ENCODE measurements around the gene DRC7. TPM values are rescaled to one million over a fixed set of nuclear protein-coding genes. Genes with fewer than 3 reads are reported as not detected.

The DRC7 gene
- total RNA-seq, 1 experiment from 2014 or later, result not detected

DNA sequence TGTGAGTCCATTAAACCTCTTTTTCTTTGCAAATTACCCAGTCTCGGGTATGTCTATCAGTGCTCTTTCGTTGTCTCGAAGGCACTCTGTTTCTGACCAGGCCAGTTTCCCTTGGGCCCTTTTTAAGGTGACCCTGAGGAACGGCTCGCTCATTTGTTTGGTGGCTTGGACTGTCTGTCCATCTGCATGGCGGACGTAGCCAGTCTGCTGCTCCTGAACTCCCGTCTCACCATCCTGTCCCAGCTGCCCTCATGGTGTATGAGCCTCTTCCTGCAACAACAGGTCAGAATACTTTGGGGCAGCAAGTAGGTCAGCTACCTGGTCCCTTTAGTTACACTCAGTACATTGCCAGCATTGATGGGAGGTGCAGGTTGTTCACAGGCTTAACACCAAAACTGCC, 19.0 kb downstream of the DRC7 start:
- DNase-seq (ENCODE audit: low spot score), result no peak
- TF ChIP-seq, protein P1, sequence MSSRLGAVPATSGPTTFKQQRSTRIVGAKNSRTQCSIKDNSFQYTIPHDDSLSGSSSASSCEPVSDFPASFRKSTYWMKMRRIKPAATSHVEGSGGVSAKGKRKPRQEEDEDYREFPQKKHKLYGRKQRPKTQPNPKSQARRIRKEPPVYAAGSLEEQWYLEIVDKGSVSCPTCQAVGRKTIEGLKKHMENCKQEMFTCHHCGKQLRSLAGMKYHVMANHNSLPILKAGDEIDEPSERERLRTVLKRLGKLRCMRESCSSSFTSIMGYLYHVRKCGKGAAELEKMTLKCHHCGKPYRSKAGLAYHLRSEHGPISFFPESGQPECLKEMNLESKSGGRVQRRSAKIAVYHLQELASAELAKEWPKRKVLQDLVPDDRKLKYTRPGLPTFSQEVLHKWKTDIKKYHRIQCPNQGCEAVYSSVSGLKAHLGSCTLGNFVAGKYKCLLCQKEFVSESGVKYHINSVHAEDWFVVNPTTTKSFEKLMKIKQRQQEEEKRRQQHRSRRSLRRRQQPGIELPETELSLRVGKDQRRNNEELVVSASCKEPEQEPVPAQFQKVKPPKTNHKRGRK (CRISPR knock-in tag; IDR thresholded peaks at IDR 0.05; ENCODE audit: borderline replicate concordance), result no peak
- TF ChIP-seq TEAD1 (CRISPR knock-in tag; IDR thresholded peaks at IDR 0.05), result no peak
- no peak for TF ChIP-seq ESRRA (CRISPR knock-in tag; IDR thresholded peaks at IDR 0.05; ENCODE audit: borderline replicate concordance)
- TF ChIP-seq ZNF532 (CRISPR knock-in tag; IDR thresholded peaks at IDR 0.05; ENCODE audit: borderline replicate concordance), result no peak
- no peak for TF ChIP-seq NFYB (CRISPR knock-in tag; conservative IDR thresholded peaks at IDR 0.05; ENCODE audit: low read depth)
- TF ChIP-seq ZNF138 (CRISPR knock-in tag; conservative IDR thresholded peaks at IDR 0.05), result no peak
- no peak for TF ChIP-seq ZBTB21 (CRISPR knock-in tag; IDR thresholded peaks at IDR 0.05; ENCODE audit: borderline replicate concordance)
- no peak for TF ChIP-seq ETV6 (CRISPR knock-in tag; IDR thresholded peaks at IDR 0.05)
- no peaks in the 10 kb centered on the region for H3K36me3 Mint-ChIP-seq
- ATAC-seq, result no peak
- no peak overlapping the region for H3K27ac Mint-ChIP-seq
- ChIA-PET POLR2A (no interaction called here), CTCF (interaction anchor here (1.0 to 1.1 kb wide), 3 partner anchors 10 to 122 kb away, joined by 3 to 4 read pairs (median 3); no protein-coding TSS in a partner anchor)
- H3K9me3 Mint-ChIP-seq, result no peaks in the 10 kb centered on the region
- H3K4me3 Mint-ChIP-seq, result no peak overlapping the region
- no peaks in the 10 kb centered on the region for H3K4me1 Mint-ChIP-seq
- no peaks in the 10 kb centered on the region for H3K27me3 Mint-ChIP-seq (ENCODE audit: low read depth)

DNA sequence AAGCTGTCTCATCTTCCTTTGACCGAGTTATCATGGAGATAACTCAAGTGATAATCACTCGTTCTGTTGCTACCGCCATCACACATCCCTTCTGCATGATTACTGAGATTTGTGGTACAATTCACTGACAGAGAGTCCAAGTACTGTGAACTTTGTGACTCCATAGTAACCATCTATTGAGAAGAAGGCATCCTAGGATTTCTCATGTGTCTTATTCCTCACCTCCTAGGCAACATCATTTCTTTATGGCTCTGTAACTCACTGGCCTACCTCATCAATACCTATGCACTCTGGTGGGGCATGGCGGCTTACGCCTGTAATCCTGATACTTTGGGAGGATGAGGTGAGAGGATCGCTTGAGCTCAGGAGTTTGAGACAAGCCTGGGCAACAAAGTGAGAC, 19.4 kb downstream of the DRC7 start:
- Mint-ChIP-seq H3K9me3 (no peaks in the 10 kb centered on the region), H3K4me3 (no peak overlapping the region), H3K36me3 (no peaks in the 10 kb centered on the region), H3K4me1 (no peaks in the 10 kb centered on the region), H3K27ac (no peak overlapping the region), H3K27me3 (ENCODE audit: low read depth) (no peaks in the 10 kb centered on the region)
- no peak for TF ChIP-seq ZNF138 (CRISPR knock-in tag; conservative IDR thresholded peaks at IDR 0.05)
- TF ChIP-seq, protein P2, sequence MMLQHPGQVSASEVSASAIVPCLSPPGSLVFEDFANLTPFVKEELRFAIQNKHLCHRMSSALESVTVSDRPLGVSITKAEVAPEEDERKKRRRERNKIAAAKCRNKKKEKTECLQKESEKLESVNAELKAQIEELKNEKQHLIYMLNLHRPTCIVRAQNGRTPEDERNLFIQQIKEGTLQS (CRISPR knock-in tag; conservative IDR thresholded peaks at IDR 0.05), result no peak
- no peak for TF ChIP-seq ZNF121 (CRISPR knock-in tag; IDR thresholded peaks at IDR 0.05)
- TF ChIP-seq EMX1 (CRISPR knock-in tag; IDR thresholded peaks at IDR 0.05), result no peak
- TF ChIP-seq, protein P3, sequence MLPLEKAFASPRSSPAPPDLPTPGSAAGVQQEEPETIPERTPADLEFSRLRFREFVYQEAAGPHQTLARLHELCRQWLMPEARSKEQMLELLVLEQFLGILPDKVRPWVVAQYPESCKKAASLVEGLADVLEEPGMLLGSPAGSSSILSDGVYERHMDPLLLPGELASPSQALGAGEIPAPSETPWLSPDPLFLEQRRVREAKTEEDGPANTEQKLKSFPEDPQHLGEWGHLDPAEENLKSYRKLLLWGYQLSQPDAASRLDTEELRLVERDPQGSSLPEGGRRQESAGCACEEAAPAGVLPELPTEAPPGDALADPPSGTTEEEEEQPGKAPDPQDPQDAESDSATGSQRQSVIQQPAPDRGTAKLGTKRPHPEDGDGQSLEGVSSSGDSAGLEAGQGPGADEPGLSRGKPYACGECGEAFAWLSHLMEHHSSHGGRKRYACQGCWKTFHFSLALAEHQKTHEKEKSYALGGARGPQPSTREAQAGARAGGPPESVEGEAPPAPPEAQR (CRISPR knock-in tag; IDR thresholded peaks at IDR 0.05), result no peak
- ChIA-PET POLR2A (no interaction called here), CTCF (interaction anchor here (1.0 to 1.1 kb wide), 2 partner anchors 10 to 123 kb away, joined by 3 read pairs; no protein-coding TSS in a partner anchor)
- no peak for DNase-seq (ENCODE audit: low spot score)
- ATAC-seq, result no peak

DNA sequence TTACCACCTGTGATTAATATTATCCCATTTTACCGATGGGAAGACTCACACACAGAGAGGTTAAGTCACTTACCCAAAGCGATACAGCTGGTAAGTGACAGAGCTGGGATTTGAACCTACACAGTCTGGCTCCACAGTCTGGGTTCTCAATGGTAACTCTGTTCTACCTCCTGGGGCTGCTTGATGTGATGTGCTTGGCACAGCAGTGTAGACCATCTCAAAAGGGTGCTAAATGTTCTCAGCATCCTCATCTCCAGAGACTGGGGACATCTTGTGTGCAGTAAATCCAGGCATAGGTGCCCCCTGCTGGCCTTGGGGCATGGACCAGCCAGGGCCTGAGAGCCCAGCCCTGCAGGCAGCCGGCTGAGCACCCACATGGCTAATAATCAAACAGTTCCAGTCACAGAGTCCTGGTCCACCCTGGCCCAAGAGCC, 25.6 kb downstream of the DRC7 start:
- H3K4me3 Mint-ChIP-seq, result no peak overlapping the region
- peak; percentile 56 for DNase-seq (ENCODE audit: low spot score)
- no peaks in the 10 kb centered on the region for H3K9me3 Mint-ChIP-seq

More for the DNA sequence above, 25.6 kb downstream of the DRC7 start:
- Mint-ChIP-seq H3K36me3 (no peaks in the 10 kb centered on the region), H3K27me3 (ENCODE audit: low read depth) (no peaks in the 10 kb centered on the region), H3K27ac (no peak overlapping the region), H3K4me1 (no peaks in the 10 kb centered on the region)
- TF ChIP-seq GABPB1 (CRISPR knock-in tag; IDR thresholded peaks at IDR 0.05), result peak; percentile 63; the same call in 1 of the 2 replicates
- no peak for TF ChIP-seq ZNF317 (CRISPR knock-in tag; IDR thresholded peaks at IDR 0.05; ENCODE audit: borderline replicate concordance, low read depth)
- CTCF ChIA-PET, result interaction anchor here (0.9 kb wide), 1 partner anchor 53 kb away, joined by 3 read pairs; no protein-coding TSS in a partner anchor
- ATAC-seq, result peak; percentile 74
- POLR2A ChIA-PET, result no interaction called here

Measured in WTC11 (cell line).